ENCODE data around the gene DCLK1. TPM values are rescaled to one million over a fixed set of nuclear protein-coding genes. Genes with fewer than 3 reads are reported as not detected.

DCLK1 gene
- total RNA-seq, 1 experiment from 2014 or later: 1.4 TPM

- CTCF ChIA-PET: no interaction called here
- no peak for DNase-seq
- no peak for TF ChIP-seq EZH2 (IDR thresholded peaks at IDR 0.05; ENCODE audit: low read depth)
- TF ChIP-seq CTCF (conservative IDR thresholded peaks at IDR 0.05): no peak
- peaks cover 5% of the 10 kb centered on the region; the same call in 1 of the 2 replicates for H3K9me3 ChIP-seq (ENCODE audit: insufficient read depth, low read depth)
- H3K27me3 ChIP-seq (ENCODE audit: insufficient read depth, low read depth): no peaks in the 10 kb centered on the region
- no peaks in the 10 kb centered on the region for H3K9me2 ChIP-seq (ENCODE audit: insufficient read depth)
- peak overlapping the region; percentile 85 for H3K4me2 ChIP-seq
- no peak overlapping the region for H3K27ac ChIP-seq
- no peaks in the 10 kb centered on the region for H4K20me1 ChIP-seq (ENCODE audit: insufficient read depth)
- H2AFZ ChIP-seq: 0 out of 2 replicates have a peak overlapping the region, but pooled peaks have one; percentile 82
- POLR2A ChIA-PET (ENCODE audit: unreplicated experiment): no interaction called here
- H3F3A ChIP-seq (ENCODE audit: insufficient read depth, low read depth): peaks cover 8% of the 10 kb centered on the region; the same call in 1 of the 2 replicates
- intact Hi-C loops (cut with micrococcal nuclease; ENCODE audit: unreplicated experiment): no loop called here
- H3K4me3 ChIP-seq: peak overlapping the region; percentile 77
- H3K4me1 ChIP-seq (replicated peaks; ENCODE audit: insufficient read depth): peaks cover 6% of the 10 kb centered on the region
- BruUV-seq (replicated peaks): no TSS peak
- H3K36me3 ChIP-seq (ENCODE audit: low read depth): no peaks in the 10 kb centered on the region
- H3K79me2 ChIP-seq (ENCODE audit: low read depth): no peaks in the 10 kb centered on the region
These were observed 116.4 kb downstream of the DCLK1 start for GRCh38 chr13:36014763-36015162.

- no peaks in the 10 kb centered on the region for H3K36me3 ChIP-seq (ENCODE audit: low read depth)
- H3K79me2 ChIP-seq (ENCODE audit: low read depth): no peaks in the 10 kb centered on the region
- H3K4me3 ChIP-seq: no peak overlapping the region
- no TSS peak for BruUV-seq (replicated peaks)
- TF ChIP-seq CTCF (conservative IDR thresholded peaks at IDR 0.05) (no peak), EZH2 (IDR thresholded peaks at IDR 0.05; ENCODE audit: low read depth) (no peak)
- POLR2A ChIA-PET (ENCODE audit: unreplicated experiment): no interaction called here
- no peaks in the 10 kb centered on the region for H4K20me1 ChIP-seq (ENCODE audit: insufficient read depth)
- no peaks in the 10 kb centered on the region for H3K9me2 ChIP-seq (ENCODE audit: insufficient read depth)
- no peak overlapping the region for H2AFZ ChIP-seq
- peaks cover 12% of the 10 kb centered on the region for H3K4me1 ChIP-seq (replicated peaks; ENCODE audit: insufficient read depth)
- intact Hi-C loops (cut with micrococcal nuclease; ENCODE audit: unreplicated experiment): no loop called here
- peak overlapping the region; percentile 27 for H3K4me2 ChIP-seq
- H3K27ac ChIP-seq: peak overlapping the region; percentile 43; the same call in 1 of the 2 replicates
- H3F3A ChIP-seq (ENCODE audit: insufficient read depth, low read depth): no peaks in the 10 kb centered on the region
- CTCF ChIA-PET: no interaction called here
- no peaks in the 10 kb centered on the region for H3K27me3 ChIP-seq (ENCODE audit: insufficient read depth, low read depth)
- DNase-seq: no peak
- H3K9me3 ChIP-seq (ENCODE audit: insufficient read depth, low read depth): no peaks in the 10 kb centered on the region
These were observed 124.1 kb downstream of the DCLK1 start for GRCh38 chr13:36006894-36007675.

- Histone ChIP-seq H3K4me2 (peak overlapping the region; percentile 27), H4K20me1 (ENCODE audit: insufficient read depth) (no peaks in the 10 kb centered on the region), H3K4me1 (replicated peaks; ENCODE audit: insufficient read depth) (peaks cover 12% of the 10 kb centered on the region), H3K9me2 (ENCODE audit: insufficient read depth) (no peaks in the 10 kb centered on the region), H3K27ac (peak overlapping the region; percentile 43), H3K36me3 (ENCODE audit: low read depth) (no peaks in the 10 kb centered on the region), H3K9me3 (ENCODE audit: insufficient read depth, low read depth) (no peaks in the 10 kb centered on the region), H3K79me2 (ENCODE audit: low read depth) (no peaks in the 10 kb centered on the region), H3K4me3 (no peak overlapping the region), H3F3A (ENCODE audit: insufficient read depth, low read depth) (no peaks in the 10 kb centered on the region), H3K27me3 (ENCODE audit: insufficient read depth, low read depth) (no peaks in the 10 kb centered on the region), H2AFZ (no peak overlapping the region)
- TF ChIP-seq EZH2 (IDR thresholded peaks at IDR 0.05; ENCODE audit: low read depth) (no peak), CTCF (conservative IDR thresholded peaks at IDR 0.05) (no peak)
- no TSS peak for BruUV-seq (replicated peaks)
- intact Hi-C loops (cut with micrococcal nuclease; ENCODE audit: unreplicated experiment): no loop called here
- POLR2A ChIA-PET (ENCODE audit: unreplicated experiment): no interaction called here
- CTCF ChIA-PET: no interaction called here
- DNase-seq: peak; percentile 9 to 60
These were observed 124.8 kb downstream of the DCLK1 start for GRCh38 chr13:36006347-36006746.
